ENCODE results near the gene CCL22. TPM values are rescaled to one million over a fixed set of nuclear protein-coding genes. Genes with fewer than 3 reads are reported as not detected.

The CCL22 gene
- total RNA-seq, 1 experiment from 2014 or later: 0.66 TPM

- no TSS peak for BruUV-seq (replicated peaks)
- Histone ChIP-seq H2AFZ (ENCODE audit: low read depth, low read length, poor library complexity, severe bottlenecking) (no peak overlapping the region), H3K79me2 (ENCODE audit: insufficient read depth, low read length) (no peaks in the 10 kb centered on the region), H3K9me2 (ENCODE audit: insufficient read depth) (no peaks in the 10 kb centered on the region), H4K20me1 (ENCODE audit: insufficient read depth) (no peaks in the 10 kb centered on the region), H3K9ac (ENCODE audit: low read length) (no peak overlapping the region), H3K4me1 (ENCODE audit: control insufficient read depth in 1 of 2, insufficient read depth in 2 of 2, low read length in 2 of 2) (no peaks in the 10 kb centered on the region), H3K27ac (ENCODE audit: low read depth, low read length) (no peak overlapping the region), H3K27me3 (ENCODE audit: insufficient read depth, low read length) (peaks cover 11% of the 10 kb centered on the region), H3K9me3 (ENCODE audit: control insufficient read depth in 1 of 2, insufficient read depth in 1 of 2, low read depth in 1 of 2, low read length in 2 of 2) (no peaks in the 10 kb centered on the region), H3K4me3 (replicated peaks in 1 of 2; ENCODE audit: low read depth in 1 of 2, low read length in 2 of 2) (no peak overlapping the region), H3K36me3 (ENCODE audit: control insufficient read depth in 1 of 2, insufficient read depth in 2 of 2, low read length in 2 of 2) (no peaks in the 10 kb centered on the region), H3K4me2 (ENCODE audit: low read length) (no peak overlapping the region)
- DNase-seq (ENCODE audit: low read depth, low spot score): no peak
- RAD21 ChIA-PET (ENCODE audit: low non-redundant PET in 1 of 2, low total read pairs in 2 of 2, uncharacterized antibody in 2 of 2, unreplicated experiment in 2 of 2): no interaction called here
- CTCF ChIA-PET: no interaction called here
- intact Hi-C loops (cut with micrococcal nuclease): no loop called here
- POLR2A ChIA-PET: interaction anchor here (0.7 kb wide), 2 partner anchors 39 to 149 kb away, joined by 3 to 4 read pairs; no protein-coding TSS in a partner anchor
- TF ChIP-seq ZNF274 (IDR thresholded peaks at IDR 0.05; ENCODE audit: low read depth, low read length) (no peak), ELF1 (IDR thresholded peaks at IDR 0.05; ENCODE audit: borderline replicate concordance, low read depth) (no peak), ZFX (IDR thresholded peaks at IDR 0.05) (no peak), YY1 (IDR thresholded peaks at IDR 0.05; ENCODE audit: extremely low read depth, insufficient replicate concordance, low read depth, low read length) (no peak), TCF7L2 (IDR thresholded peaks at IDR 0.05; ENCODE audit: borderline replicate concordance, extremely low read depth, insufficient read depth, insufficient read length) (no peak)
- ATAC-seq: no peak
Measured at GRCh38 chr16:57349212-57350031, 9.2 kb upstream of the CCL22 start.

GRCh38 chr16:57352636-57353047 lies 5.9 kb upstream of the CCL22 start:
- Histone ChIP-seq H3K9me2 (ENCODE audit: insufficient read depth) (no peaks in the 10 kb centered on the region), H3K9ac (ENCODE audit: low read length) (no peak overlapping the region), H4K20me1 (ENCODE audit: insufficient read depth) (no peaks in the 10 kb centered on the region), H3K27ac (ENCODE audit: low read depth, low read length) (no peak overlapping the region), H3K4me2 (ENCODE audit: low read length) (no peak overlapping the region), H3K4me3 (replicated peaks in 1 of 2; ENCODE audit: low read depth in 1 of 2, low read length in 2 of 2) (no peak overlapping the region), H3K9me3 (ENCODE audit: control insufficient read depth in 1 of 2, insufficient read depth in 1 of 2, low read depth in 1 of 2, low read length in 2 of 2) (no peaks in the 10 kb centered on the region), H3K27me3 (ENCODE audit: insufficient read depth, low read length) (peaks cover 11% of the 10 kb centered on the region), H3K4me1 (ENCODE audit: control insufficient read depth in 1 of 2, insufficient read depth in 2 of 2, low read length in 2 of 2) (no peaks in the 10 kb centered on the region), H2AFZ (ENCODE audit: low read depth, low read length, poor library complexity, severe bottlenecking) (no peak overlapping the region), H3K79me2 (ENCODE audit: insufficient read depth, low read length) (no peaks in the 10 kb centered on the region), H3K36me3 (ENCODE audit: control insufficient read depth in 1 of 2, insufficient read depth in 2 of 2, low read length in 2 of 2) (no peaks in the 10 kb centered on the region)
- CTCF ChIA-PET: no interaction called here
- no TSS peak for BruUV-seq (replicated peaks)
- RAD21 ChIA-PET (ENCODE audit: low non-redundant PET in 1 of 2, low total read pairs in 2 of 2, uncharacterized antibody in 2 of 2, unreplicated experiment in 2 of 2): no interaction called here
- POLR2A ChIA-PET: no interaction called here
- no peak for ATAC-seq
- no peak for DNase-seq (ENCODE audit: low read depth, low spot score)
- intact Hi-C loops (cut with micrococcal nuclease): no loop called here
- TF ChIP-seq EZH2 (IDR thresholded peaks at IDR 0.05): no peak
- TF ChIP-seq SP1 (IDR thresholded peaks at IDR 0.05; ENCODE audit: low read depth): no peak
- no peak for TF ChIP-seq SIN3A (IDR thresholded peaks at IDR 0.05; ENCODE audit: low read depth)
- TF ChIP-seq, protein P1, sequence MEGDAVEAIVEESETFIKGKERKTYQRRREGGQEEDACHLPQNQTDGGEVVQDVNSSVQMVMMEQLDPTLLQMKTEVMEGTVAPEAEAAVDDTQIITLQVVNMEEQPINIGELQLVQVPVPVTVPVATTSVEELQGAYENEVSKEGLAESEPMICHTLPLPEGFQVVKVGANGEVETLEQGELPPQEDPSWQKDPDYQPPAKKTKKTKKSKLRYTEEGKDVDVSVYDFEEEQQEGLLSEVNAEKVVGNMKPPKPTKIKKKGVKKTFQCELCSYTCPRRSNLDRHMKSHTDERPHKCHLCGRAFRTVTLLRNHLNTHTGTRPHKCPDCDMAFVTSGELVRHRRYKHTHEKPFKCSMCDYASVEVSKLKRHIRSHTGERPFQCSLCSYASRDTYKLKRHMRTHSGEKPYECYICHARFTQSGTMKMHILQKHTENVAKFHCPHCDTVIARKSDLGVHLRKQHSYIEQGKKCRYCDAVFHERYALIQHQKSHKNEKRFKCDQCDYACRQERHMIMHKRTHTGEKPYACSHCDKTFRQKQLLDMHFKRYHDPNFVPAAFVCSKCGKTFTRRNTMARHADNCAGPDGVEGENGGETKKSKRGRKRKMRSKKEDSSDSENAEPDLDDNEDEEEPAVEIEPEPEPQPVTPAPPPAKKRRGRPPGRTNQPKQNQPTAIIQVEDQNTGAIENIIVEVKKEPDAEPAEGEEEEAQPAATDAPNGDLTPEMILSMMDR (IDR thresholded peaks at IDR 0.05 in 2 of 3, conservative IDR thresholded peaks at IDR 0.05 in 1 of 3; ENCODE audit: borderline replicate concordance in 1 of 3, insufficient read depth in 1 of 3, low read depth in 2 of 3, low read length in 2 of 3): no peak
- no peak for TF ChIP-seq JUND (IDR thresholded peaks at IDR 0.05)
- TF ChIP-seq ZNF274 (IDR thresholded peaks at IDR 0.05; ENCODE audit: low read depth, low read length): no peak
- TF ChIP-seq, protein P2, sequence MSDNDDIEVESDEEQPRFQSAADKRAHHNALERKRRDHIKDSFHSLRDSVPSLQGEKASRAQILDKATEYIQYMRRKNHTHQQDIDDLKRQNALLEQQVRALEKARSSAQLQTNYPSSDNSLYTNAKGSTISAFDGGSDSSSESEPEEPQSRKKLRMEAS (IDR thresholded peaks at IDR 0.05): no peak
- TF ChIP-seq POLR2A (IDR thresholded peaks at IDR 0.05; ENCODE audit: borderline replicate concordance, extremely low read depth, insufficient read depth, insufficient read length): no peak
- TF ChIP-seq EGR1 (IDR thresholded peaks at IDR 0.05; ENCODE audit: low read depth): no peak
- TF ChIP-seq RAD21 (IDR thresholded peaks at IDR 0.05; ENCODE audit: low read depth): no peak
- no peak for TF ChIP-seq TCF7L2 (IDR thresholded peaks at IDR 0.05; ENCODE audit: borderline replicate concordance, extremely low read depth, insufficient read depth, insufficient read length)
- TF ChIP-seq POLR2AphosphoS5 (IDR thresholded peaks at IDR 0.05; ENCODE audit: low read depth, low read length): no peak
